Activated CD8-positive, alpha-beta memory T cell treated with anti-CD3 and anti-CD28 coated beads, Interleukin-2, amount 50 U/mL, for 48 hours (primary cell): ENCODE results near the gene ARID4B.
"Not testable (repeated sequence)": the region's sequence is repeated elsewhere in the genome, so short reads cannot be mapped to it uniquely, and the experiment has no call there.

ENCODE experiments used
- DNase-seq: peaks from one replicate; pipeline ENCODE4 v3.0.0-alpha.2; 2020

ARID4B gene

DNA sequence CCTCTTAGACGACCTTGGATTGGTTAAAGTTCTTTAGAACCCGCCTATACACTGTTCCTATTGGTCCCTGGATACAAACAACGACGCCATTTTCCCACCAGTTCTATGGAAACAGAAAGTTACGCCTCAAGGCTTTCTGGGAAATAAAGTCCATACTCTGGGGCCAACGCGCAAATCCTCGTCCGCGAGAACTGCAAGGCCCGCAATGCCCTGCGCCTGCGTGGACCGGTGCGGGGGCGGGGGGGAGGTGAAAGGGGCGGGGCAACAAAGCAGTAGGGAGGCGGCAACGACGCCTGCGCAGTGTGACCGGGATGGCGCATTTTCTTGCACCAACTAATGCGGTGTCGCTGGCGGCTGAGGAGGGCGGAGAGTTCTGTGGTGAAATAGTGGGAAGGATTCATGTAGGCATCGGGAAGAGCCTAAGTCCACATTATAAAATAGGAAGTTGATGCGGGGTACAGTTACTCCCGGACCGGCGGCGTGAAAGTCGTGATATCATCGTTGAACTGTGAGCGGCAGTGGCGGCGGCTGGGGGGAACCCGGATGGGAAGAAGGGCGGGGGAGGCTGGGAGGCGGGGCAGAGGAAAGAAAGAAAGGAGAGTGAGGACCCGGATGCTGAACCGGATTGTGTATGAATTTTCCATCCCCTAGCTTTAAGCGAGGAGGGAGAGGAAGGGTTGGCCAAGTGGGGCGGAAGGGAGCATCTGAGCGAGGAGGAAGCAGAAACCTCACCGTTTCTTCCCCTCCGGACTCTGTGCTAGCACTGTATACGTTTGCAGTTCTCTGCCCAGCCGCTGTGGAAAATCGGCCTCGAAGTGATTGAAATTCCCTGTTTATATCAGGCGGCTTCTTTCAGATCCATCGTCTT is 526 bp upstream of the ARID4B start, which contains the start of gene GGPS1:
TSS of gene GGPS1 (plus strand) at position 300 of the 868 bp plus-strand sequence. CDS start 6,695 bp downstream, outside the sequence.
- DNase-seq = peak; percentile 99

DNA sequence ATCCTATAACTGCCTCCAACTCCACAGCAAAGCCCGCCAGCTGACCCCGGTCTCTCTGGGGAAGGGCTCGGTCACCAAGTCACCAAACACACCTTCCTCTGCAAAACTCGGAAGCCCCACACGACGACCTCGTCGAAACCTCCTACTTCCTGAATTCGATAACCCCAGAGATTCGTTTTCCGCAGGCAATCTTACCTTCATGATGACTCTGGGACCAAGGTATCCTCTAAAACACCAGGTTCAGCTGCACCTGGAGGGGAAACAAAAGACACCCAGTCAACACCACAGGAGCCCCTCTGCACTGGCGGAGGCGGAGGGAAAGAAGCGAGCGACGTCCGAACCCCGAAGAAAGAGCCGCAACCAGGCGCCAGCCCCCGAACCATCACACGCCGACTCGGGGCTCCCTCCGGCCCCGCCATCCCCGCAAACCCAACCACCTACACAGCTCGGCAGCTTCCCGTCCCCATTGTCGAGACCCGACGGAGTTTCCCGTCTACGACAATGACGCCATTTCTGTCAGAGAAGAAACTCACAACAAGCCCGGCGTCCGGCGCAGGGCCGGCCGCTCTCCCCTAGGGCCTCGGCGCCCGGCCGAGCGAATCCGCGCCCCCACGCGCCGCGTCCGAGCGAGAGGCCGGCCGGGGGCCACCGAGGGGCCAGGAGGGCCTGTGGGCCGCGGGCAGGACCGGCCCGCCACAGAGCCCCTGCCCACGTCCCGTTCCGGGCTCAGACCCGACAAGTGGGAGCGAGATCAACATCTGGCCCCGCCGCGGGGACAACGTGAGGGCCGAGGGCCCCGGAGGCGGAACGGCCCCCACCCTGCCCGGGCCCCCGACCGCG is 1.0 kb downstream of the ARID4B start:
- peak; percentile 80 for DNase-seq

DNA sequence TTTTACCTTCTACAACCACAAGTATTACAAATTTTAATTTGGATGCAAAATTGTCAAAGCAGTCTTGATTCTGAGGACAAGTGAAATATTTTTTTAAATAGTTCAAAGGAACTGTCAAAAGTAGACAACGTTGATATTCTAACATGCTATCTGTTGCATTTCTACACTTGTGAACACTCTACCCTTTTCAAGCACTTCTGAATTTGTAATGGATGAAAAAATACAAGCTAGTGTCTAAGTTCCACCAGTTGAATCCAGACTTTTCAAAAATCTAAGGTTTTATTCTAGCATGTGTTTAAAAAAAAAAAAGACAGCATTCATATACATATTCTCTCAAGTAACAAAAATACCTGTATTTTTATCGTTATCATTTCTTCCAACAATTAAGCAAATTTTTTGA is 2.1 kb downstream of the ARID4B start:
- DNase-seq = no peak

DNA sequence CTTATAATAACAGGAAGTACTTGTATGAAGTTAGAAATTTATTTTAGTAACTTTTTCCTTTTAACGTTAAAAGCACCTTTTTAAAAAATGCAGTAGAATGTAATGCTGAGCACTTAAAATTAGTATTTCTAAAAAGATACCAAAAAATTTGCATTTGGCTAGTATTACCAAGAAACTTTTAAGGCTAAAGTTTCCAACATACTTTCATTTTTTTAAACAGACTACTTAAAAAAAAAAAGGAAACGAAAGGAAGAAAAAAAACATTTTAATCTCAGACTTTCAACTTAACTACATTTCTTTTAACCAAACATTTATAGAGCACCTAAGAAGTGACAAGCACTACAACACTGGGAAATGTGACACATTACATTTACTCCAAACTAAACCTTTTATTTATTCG is 2.8 kb downstream of the ARID4B start:
- no peak for DNase-seq

DNA sequence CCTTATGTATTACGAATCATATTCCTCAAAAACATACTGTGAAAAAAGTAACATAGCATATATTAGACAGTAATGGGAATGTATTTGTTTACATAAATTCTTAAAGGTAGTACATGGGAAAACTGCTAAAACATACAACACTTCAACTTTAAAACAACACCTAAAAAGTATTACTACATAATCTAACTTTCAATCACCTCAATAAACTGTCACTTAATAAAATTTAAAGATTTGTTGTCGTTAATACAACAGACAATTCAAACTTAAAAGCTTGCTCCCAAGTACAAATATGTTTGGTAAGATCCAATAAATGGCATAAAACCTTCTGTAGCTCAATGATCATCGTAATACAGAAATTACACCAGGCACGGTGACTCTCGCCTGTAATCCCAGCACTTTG is 3.7 kb downstream of the ARID4B start:
- DNase-seq = no peak

DNA sequence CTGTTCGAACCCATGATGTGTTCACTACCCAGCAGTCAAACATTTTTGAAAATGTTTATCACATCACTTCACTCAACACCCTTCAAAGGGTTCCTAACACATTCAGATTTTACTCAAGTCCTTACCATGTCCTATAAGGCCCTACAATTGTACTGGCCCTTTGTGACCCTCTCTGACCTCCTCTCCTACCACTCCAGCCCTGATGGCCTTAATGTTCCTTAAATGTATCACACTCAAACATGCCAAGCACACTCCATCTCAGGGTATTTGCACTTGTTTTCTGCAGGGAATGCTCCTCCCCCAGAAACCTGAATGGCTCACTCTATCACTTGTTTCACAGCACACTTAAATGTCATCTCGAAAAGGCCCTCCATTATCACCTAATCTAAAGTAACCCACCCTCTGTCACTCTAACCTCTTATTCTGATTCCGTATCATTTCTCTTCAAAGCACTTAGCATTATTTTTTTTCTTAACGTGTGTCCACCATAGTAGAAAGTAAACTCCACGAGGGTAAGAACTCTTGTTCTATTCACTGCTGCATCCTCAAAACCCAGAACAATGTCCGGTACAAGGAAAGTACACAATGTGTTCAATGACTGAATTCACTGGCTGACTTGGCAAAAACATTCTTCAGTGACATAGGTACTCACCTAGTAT is 7.3 kb downstream of the ARID4B start:
- DNase-seq = no peak

DNA sequence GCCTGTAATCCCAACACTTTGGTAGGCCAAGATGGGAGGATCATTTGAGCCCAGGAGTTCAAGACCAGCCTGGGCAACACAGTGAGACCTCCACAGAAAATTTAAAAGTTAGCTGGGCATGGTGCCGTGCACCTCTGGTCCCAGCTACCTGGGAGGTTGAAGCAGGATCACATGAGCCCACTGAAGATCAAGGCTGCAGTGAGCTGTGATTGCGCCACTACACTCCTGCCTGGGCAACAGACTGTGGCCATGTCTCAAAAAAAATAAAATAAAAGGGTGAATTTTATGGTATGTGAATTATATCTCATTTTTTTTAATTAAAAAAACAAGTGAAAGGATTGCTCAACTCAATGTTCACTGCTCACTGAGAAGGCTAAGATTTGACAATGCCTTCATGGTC is 8.7 kb downstream of the ARID4B start:
- DNase-seq = no peak

DNA sequence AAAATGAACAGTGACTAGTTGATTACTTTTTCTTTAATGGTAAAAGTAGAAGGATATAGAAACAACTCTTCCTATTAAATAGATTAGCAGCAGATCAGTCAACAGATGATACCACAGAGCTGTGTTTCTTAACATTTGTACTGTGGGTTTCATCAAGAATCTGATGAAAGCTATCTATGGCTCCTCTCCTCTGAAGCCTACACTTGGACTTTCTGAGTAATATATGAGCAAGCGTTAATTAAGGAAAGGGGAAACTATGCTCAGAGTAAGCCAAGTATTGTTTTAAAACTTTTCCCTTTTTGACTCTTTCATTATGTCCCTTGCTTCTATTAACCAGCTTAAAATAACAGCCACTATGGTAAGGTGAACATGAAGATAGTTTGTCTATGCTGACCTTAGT is 10.8 kb downstream of the ARID4B start:
- no peak for DNase-seq

DNA sequence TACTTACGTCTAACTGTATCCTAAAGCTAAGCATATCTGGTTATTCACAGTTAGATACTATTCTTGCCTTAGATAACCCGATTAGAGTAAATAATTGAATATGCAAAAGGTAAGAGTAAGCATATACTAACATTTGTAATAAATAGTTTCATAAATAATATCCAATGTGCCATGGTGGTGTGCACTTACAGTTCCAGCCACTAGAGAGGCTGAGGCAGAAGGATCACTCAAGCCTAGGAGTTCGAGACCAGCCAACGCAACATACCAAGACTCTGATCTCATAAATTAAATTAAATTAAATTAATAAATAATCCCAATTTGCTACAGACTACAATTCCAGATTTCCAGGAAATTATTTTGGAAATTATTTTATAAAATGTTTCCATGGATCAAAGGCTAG is 12.2 kb downstream of the ARID4B start:
- DNase-seq = no peak

DNA sequence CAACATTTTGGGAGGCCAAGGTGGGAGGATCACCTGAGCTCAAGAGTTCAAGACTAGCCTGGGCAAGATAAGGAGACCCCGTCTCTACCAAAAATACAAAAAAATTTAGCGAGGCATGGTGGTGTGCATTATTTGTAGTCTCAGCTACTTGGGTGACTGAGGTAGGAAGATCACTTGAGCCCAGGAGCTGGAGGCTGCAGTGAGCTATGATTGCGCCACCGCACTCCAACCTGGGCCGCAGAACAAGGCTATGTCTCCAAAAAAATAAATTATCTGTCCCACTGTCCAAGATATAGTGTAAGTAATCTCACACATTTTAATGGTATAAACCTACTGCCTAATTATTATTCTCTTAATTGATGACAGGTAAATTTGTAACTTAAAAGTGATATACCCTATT is 12.8 kb downstream of the ARID4B start:
- DNase-seq = no peak

DNA sequence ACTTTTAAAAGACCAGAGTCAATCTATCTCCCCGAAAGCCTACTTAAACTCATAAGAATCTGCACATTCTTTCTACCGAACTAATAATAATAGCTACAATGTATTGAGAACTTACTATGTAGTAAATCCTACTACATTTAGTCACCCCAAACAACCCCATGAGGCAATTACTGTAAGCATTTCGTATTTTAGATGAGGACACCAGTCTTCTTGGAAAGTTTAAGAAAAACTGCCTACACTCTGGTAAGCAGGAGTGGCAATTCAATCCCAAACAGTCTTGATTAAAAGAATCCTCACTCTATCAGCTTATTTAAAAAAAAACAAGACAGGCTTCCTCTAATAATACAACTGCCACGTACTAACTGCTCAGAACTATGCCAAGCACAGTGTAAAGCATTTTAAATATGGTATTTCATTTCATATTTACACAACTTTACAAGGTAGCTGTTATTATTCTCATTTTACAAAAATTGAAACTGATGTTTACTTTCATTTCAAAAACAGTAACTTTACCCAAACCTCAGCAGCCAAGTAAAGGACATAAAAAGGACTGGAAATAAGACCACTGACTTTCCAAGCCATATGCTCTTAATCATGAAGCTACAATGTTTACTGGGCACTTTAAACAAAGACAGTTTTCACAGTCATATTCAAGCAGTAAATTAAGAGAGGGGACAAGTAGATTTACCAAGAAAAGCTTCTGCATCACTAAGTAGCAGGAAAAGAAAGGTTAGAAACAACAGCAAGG is 13.9 kb downstream of the ARID4B start:
- DNase-seq = no peak

DNA sequence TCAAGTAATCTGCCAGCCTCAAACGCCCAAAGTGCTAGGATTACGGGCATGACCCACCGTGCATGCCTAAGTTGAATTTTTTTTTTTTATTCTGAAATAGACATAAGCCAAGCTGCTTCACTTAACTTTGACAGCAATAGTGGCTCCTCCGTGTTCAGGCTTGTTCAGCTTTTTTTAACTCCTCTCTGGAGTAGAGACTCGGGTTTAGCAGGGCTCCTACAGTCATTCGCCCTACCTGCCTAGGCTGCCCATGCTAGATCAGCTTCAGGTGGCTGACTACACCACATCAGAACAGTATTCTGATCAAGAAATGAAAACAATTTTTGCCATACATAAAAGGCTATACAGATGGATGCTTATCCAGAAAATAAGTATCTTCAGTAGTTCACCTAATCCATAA is 14.7 kb downstream of the ARID4B start:
- DNase-seq = no peak

DNA sequence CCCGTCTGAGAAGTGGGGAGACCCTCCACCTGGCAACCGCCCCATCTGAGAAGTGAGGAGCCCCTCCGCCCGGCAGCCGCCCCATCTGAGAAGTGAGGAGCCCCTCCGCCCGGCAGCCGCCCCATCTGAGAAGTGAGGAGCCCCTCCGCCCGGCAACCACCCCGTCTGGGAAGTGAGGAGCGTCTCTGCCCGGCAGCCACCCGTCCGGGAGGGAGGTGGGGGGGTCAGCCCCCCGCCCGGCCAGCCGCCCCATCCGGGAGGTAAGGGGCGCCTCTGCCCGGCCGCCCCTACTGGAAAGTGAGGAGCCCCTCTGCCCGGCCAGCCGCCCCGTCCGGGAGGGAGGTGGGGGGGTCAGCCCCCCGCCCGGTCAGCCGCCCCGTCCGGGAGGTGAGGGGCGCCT is 18.8 kb downstream of the ARID4B start:
- DNase-seq = not testable (repeated sequence)

DNA sequence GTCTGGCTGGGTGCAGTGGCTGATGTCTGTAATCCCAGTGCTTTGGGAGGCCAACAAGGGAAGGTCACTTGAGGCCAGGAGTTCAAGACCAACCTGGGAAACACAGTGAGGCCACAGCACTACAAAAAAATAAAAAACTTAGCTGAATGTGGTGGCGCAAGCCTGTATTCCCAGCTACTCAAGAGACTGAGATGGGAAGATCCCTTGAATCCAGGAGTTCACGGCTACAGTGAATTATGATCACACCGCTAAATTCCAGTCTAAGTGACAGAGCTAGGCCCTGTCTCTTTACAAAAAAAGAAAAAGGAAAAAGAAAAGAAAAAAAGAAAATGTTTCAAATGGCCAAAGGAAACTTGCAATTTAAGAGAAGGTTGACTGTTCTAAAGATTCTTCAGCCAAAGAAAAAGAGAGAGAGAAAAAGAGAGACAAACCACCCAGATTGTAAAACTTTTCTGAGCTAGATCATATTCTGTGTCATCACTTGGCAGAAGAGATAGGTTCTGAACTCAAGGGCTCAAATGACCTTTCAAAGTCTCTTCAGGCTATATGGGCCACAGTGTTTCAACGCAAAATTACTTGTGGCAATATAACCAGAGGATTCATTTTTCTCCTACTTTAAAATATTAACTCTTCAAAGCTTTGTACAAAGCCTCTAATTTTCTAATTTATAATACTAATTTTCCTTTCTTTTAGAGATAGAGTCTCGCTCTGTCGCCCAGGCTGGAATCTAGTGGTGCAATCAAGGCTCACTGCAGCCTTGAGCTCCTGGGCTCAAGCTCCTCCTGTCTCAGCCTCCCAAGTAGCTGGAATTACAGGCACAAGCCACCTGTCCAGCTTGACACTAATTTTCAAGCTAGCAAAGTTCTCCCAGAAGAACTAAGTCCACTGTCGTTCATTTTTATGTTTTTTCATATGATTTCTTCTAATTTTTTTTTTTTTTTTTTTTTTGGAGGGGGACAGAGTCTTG is 20.5 kb downstream of the ARID4B start:
- DNase-seq = no peak

DNA sequence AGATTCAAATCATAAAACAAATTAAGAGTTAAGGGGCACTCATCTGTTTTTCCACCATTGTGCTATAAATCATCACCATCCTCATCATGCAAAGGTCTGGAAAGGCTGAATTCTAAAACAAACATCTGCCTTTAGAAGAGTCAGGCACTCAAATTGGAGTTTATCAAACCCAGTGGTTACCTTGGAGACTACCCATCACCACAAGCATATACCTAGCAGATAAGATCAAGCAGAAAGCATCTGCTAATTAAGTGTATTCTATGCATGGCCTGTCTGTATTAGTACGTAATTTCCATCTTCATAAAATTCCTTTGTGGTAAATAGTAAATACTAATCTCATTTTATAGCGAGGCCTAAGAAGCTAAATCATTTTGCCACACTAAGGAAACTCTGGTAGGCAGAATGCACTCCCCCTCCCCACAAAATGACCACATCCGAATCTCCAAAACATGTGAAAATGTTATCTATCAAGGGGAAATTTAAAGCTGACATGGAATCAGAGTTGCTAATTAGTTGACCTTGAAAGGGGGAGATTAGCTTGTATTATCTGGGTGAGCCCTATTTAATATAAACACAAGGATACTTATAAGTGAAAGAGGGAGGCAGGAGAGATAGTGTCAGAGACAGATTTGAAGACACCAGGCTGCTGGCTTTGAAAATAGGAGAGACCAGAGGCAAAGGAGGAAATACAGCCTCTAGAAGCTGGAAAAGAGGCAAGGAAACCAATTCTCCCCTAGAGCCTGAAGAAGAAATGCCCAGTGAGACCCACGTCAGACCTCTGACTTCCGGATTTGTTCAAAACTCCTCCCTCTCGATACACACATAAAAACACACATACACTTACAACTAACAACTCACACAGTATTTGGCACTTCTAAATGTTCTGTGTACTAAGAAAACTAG is 23.2 kb downstream of the ARID4B start:
- no peak for DNase-seq

DNA sequence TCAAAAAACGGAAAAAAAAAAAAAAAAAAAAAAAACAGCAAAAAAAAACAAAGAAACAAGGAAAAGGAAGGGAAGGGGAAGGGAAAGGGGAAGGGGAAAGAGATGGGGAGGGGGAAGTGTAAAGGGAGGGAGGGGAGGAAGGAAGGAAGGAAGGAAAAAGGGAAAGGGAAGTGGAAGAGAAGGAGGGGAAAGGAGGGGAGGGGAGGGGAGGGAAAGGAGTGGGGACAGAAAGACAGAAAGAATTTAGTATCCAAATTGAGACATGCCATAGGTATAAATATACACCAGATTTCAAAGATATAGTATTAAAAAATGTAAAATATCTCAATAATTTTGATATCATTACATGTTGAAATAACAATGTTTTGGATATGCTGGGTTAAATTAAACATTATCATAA is 25.8 kb downstream of the ARID4B start:
- DNase-seq = no peak

DNA sequence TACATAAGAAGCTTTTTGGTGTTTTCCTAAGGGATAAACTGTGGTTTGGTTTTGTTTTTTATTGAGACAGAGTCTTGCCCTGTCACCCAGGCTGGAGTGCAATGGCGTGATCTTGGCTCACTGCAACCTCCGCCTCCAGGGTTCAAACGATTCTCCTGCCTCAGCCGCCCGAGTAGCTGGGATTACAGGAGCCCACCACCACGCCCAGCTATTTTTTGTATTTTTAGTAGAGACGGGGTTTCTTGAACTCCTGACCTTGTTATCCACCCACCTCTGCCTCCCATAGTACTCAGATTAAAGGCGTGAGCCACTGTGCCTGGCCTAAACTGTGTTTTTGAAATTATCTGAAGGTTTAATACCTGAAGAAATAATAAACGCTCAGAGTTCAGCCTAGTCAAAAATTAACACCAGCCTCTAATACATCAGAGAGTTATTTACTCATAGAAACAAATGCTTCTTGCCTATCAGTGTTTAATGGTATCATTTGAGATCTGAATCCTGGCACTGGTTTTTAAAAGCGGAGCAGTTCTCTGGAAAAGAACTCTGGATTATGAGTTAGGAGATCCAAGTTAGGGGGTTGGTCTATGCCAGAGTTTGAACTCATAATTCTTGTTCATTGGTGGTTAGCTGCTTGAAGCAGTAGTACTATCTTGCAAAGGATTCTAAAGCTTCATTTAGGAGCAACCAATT is 28.7 kb downstream of the ARID4B start:
- no peak for DNase-seq

DNA sequence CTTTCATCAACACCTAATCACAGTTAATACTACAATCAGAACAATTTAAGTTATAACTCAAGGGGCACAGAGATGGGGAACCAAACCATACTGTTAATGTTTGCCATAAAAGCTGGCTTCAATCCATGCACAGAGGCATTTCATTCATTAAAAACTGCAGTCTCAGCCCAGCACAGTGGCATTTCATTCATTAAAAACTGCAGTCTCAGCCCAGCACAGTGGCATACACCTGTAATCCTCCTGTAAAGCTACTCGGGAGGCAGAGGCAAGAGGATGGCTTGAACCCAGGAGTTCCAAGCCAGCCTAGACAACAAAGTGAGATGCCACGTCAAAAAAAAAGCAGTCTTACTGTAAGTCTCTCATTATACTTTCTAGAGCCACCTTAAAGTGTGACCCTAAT is 29.2 kb downstream of the ARID4B start:
- no peak for DNase-seq

DNA sequence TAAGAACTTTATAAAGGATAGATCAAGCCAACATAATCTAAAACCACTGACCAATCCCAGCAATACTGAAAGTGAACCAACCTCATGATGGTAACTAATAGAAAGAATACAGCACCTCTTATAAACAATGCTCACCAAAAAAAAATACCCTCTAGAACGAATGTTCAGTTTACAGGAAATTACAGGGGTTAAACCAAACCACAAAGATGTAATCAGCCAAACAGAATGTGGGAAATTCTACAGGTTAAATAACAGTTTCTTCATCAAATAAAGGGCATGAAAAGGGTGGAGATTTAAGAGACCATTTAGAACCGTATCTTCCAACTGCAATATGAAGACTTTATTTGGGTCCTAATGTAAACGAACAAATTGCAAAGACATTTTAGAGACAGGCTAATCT is 30.4 kb downstream of the ARID4B start:
- no peak for DNase-seq

DNA sequence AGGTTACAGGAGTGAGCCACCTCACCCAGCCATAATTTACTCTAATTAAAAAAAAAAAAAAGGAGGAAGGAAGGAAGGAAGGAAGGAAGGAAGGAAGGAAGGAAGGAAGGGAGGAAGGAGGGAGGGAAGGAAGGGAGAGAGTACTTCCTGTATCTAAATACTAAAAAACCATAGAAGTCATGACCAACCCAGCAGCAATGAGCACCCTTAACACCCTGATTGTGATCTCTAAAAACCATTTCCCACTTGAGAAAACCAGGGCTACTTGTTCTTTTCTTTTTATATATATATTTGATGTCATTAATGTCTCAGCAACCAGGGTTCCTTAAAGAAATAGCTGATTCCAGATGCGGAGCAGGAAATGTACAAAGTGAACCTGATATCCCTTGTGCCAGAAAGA is 31.2 kb downstream of the ARID4B start:
- DNase-seq = no peak
